K562 (cell line): Measurements from ENCODE around the gene SLC25A45. TPM values are rescaled to one million over a fixed set of nuclear protein-coding genes. Genes with fewer than 3 reads are reported as not detected.

Experiments used
- BMI1 ChIP-seq: fragments of 150-350 bp; IDR thresholded peaks from 2 replicates; pipeline ENCODE4 v1.6.1; 2014; ENCODE audit warnings: low read length
- BRF1 ChIP-seq: IDR thresholded peaks from 3 replicates; pipeline ENCODE4 v1.6.1; 2011; ENCODE audit warnings: borderline replicate concordance, mild to moderate bottlenecking; ENCODE audit not compliant: insufficient read length; ENCODE audit errors: extremely low read depth
- C11orf30 ChIP-seq: fragments of 450-650 bp; IDR thresholded peaks from 2 replicates; pipeline ENCODE4 v1.6.1; 2016; ENCODE audit warnings: low read depth, mild to moderate bottlenecking
- CBFA2T3 ChIP-seq: fragments of 450-650 bp; IDR thresholded peaks from 2 replicates; pipeline ENCODE4 v1.6.1; 2017
- CREM ChIP-seq: IDR thresholded peaks from 2 replicates; pipeline ENCODE4 v1.6.1; 2014; ENCODE audit warnings: antibody characterized with exemption, low read depth
- DIDO1 ChIP-seq: fragments of 450-650 bp; IDR thresholded peaks from 2 replicates; pipeline ENCODE4 v1.6.1; 2016; ENCODE audit warnings: low read depth, missing biosample characterization, missing genetic modification characterization
- E2F3 ChIP-seq: fragments of 250-450 bp; sonication (Bioruptor Pico); IDR thresholded peaks from 2 replicates; pipeline ENCODE4 v1.4.0; 2020; ENCODE audit warnings: mild to moderate bottlenecking
- ETV6 ChIP-seq, 3 experiments: fragments of 150-350 bp in 1 of 3; sonication (generic) in 1 of 3; formaldehyde crosslinking in 1 of 3; IDR thresholded peaks; 2 replicates each; pipeline versions ENCODE4 v1.6.1 to v1.8.0; 2014 to 2022; ENCODE audit warnings: borderline replicate concordance in 2 of 3, low read depth in 2 of 3, antibody characterized with exemption in 1 of 3, low read length in 1 of 3, mild to moderate bottlenecking in 1 of 3, missing genetic modification reagents in 1 of 3
- EWSR1 ChIP-seq: fragments of 450-650 bp; IDR thresholded peaks from 2 replicates; pipeline ENCODE4 v1.6.1; 2018; ENCODE audit warnings: borderline replicate concordance, mild to moderate bottlenecking, low read depth, moderate library complexity; ENCODE audit not compliant: partially characterized antibody
- HIVEP1 ChIP-seq: fragments of 250-450 bp; sonication (Bioruptor Pico); IDR thresholded peaks from 2 replicates; pipeline ENCODE4 v1.4.0; 2020; ENCODE audit warnings: mild to moderate bottlenecking
- HMG20B ChIP-seq: fragments of 250-450 bp; sonication (Bioruptor Pico); IDR thresholded peaks from 2 replicates; pipeline ENCODE4 v1.5.0; 2021; ENCODE audit warnings: mild to moderate bottlenecking
- HOXB6 ChIP-seq: fragments of 250-450 bp; sonication (Bioruptor Pico); IDR thresholded peaks from 2 replicates; pipeline ENCODE4 v1.5.1; 2022; ENCODE audit warnings: mild to moderate bottlenecking, borderline replicate concordance
- POLR2H ChIP-seq: IDR thresholded peaks from 2 replicates; pipeline ENCODE4 v1.6.1; 2016; ENCODE audit warnings: missing genetic modification characterization, low read depth, mild to moderate bottlenecking, control low read depth, missing compliant biosample characterization, moderate library complexity
- RFX1 ChIP-seq: fragments of 450-650 bp; IDR thresholded peaks from 2 replicates; pipeline ENCODE4 v1.6.1; 2016; ENCODE audit warnings: mild to moderate bottlenecking, moderate library complexity
- SMARCB1 ChIP-seq: IDR thresholded peaks from 2 replicates; pipeline ENCODE4 v1.6.1; 2011; ENCODE audit warnings: improper control_type of control experiment, low read depth; ENCODE audit not compliant: insufficient read length
- STAT5A ChIP-seq: IDR thresholded peaks from 2 replicates; pipeline ENCODE4 v1.6.1; 2012; ENCODE audit warnings: low read length, inconsistent platforms, borderline replicate concordance
- THRAP3 ChIP-seq: fragments of 450-650 bp; IDR thresholded peaks from 2 replicates; pipeline ENCODE4 v1.6.1; 2016; ENCODE audit warnings: mild to moderate bottlenecking, inconsistent platforms, borderline replicate concordance
- ZNF316 ChIP-seq: fragments of 450-650 bp; IDR thresholded peaks from 2 replicates; pipeline ENCODE4 v1.6.1; 2016
- ZNF41 ChIP-seq: fragments of 250-450 bp; sonication (Bioruptor Pico); conservative IDR thresholded peaks from 2 replicates; pipeline ENCODE4 v1.4.0; 2020; ENCODE audit warnings: mild to moderate bottlenecking
- ZNF77 ChIP-seq: fragments of 250-450 bp; sonication (Bioruptor Pico); IDR thresholded peaks from 2 replicates; pipeline ENCODE4 v1.5.0; 2020
- polyA plus RNA-seq, 8 experiments: library from polyadenylated mRNA; depleted of rRNA in 4 of 8; stranded (reverse) in 5 of 8; unstranded in 3 of 8; fragments of >200 nt; fragmentation: Nextera tagmentation in 2 of 8; fragmentation: Illumina TruSeq in 1 of 8; extraction: Ambion mirVana in 2 of 8; extraction: Trizol in 1 of 8; gene quantifications; 2 replicates each; pipeline versions ENCODE4 v1.2.1 to v1.2.3, GENCODE V29; 2011 to 2014; ENCODE audit warnings: inconsistent platforms in 1 of 8, missing spikeins in 1 of 8
- total RNA-seq, 7 experiments: library from RNA; depleted of rRNA in 6 of 7; stranded (reverse); fragments of >200 nt in 6 of 7; fragmentation: Illumina TruSeq in 2 of 7; extraction: Trizol in 2 of 7; gene quantifications; 2 replicates each; pipeline versions ENCODE4 v1.2.1 to v1.2.3, GENCODE V29; 2011 to 2021; ENCODE audit warnings: low replicate concordance in 1 of 7
- TF ChIP-seq, protein P1 (sequence below): sonication (generic); formaldehyde crosslinking; IDR thresholded peaks from 2 replicates; pipeline ENCODE4 v1.8.1; 2023; ENCODE audit warnings: mild to moderate bottlenecking, missing genetic modification reagents
- TF ChIP-seq, protein P2 (sequence below): sonication (generic); formaldehyde crosslinking; IDR thresholded peaks from 2 replicates; pipeline ENCODE4 v1.8.1; 2022; ENCODE audit warnings: missing genetic modification reagents
- TF ChIP-seq, protein P3 (sequence below): sonication (generic); formaldehyde crosslinking; IDR thresholded peaks from 2 replicates; pipeline ENCODE4 v1.8.0; 2023; ENCODE audit warnings: mild to moderate bottlenecking, missing genetic modification reagents

The SLC25A45 gene
- total and polyA plus RNA-seq, 9 of the 15 experiments (the other 6 are each of a cell fraction or from before 2014, with no cell fraction given) = 0.15 to 2.3 (median 0.68) TPM

DNA sequence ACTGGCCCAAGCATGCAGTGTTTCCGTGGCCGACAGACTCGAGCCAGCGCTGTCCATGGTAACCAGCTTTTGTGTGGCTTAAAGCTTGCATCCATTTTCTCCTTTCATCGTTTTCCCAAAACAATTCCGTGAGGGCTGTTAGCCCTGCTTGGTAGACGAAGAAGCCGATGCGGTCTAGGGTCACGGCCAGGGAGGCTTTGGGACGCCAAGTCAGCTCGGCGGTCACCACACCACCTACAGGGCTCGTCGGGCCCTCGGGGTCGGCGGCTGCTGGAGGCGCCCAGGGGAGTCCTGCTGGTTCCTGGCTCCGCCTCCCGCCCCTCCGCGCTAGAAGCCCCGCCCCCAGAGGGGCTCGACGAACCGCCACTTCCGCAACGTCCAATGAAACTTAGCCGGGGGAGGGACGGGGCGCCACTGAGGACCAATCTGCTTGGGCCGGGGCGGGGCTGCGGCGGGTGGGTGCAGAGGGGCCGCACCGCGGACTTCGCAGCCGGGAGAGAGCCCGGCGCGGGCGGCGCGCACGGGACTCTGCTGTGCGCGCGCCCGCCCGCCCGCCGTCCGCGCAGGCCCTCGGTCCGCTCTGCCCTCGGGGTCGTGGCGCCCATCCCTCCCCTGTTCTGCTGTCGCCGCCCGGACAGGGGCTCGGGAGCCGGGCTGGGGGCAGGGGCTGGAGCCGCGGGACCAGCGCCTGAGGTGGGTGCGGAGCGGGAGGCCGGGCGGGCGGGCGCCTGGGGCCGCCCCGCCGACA lies 28.0 kb downstream of the SLC25A45 start, which contains the start of gene TIGD3 (continued):
- TF ChIP-seq BRF1 (no peak), C11orf30 (no peak), STAT5A (no peak), POLR2H (tag) (no peak), EWSR1 (no peak), HOXB6 (no peak), CREM (peak; percentile 42; the same call in 1 of the 2 replicates), ZNF41 (CRISPR knock-in tag) (no peak), BMI1 (no peak), ZNF316 (no peak), THRAP3 (no peak), CBFA2T3 (no peak), HIVEP1 (CRISPR knock-in tag) (no peak), HMG20B (CRISPR knock-in tag) (no peak), ZNF77 (CRISPR knock-in tag) (no peak), ETV6 (IDR thresholded peaks at IDR 0.05; ENCODE audit: borderline replicate concordance in 1 of 2, low read depth in 2 of 2, low read length in 1 of 2) (no peak), ETV6 (CRISPR knock-in tag; IDR thresholded peaks at IDR 0.05; ENCODE audit: borderline replicate concordance) (no peak), DIDO1 (tag) (no peak), RFX1 (no peak), E2F3 (CRISPR knock-in tag) (no peak), SMARCB1 (no peak)
- TF ChIP-seq, protein P1, sequence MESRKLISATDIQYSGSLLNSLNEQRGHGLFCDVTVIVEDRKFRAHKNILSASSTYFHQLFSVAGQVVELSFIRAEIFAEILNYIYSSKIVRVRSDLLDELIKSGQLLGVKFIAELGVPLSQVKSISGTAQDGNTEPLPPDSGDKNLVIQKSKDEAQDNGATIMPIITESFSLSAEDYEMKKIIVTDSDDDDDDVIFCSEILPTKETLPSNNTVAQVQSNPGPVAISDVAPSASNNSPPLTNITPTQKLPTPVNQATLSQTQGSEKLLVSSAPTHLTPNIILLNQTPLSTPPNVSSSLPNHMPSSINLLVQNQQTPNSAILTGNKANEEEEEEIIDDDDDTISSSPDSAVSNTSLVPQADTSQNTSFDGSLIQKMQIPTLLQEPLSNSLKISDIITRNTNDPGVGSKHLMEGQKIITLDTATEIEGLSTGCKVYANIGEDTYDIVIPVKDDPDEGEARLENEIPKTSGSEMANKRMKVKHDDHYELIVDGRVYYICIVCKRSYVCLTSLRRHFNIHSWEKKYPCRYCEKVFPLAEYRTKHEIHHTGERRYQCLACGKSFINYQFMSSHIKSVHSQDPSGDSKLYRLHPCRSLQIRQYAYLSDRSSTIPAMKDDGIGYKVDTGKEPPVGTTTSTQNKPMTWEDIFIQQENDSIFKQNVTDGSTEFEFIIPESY (CRISPR knock-in tag) = no peak
- TF ChIP-seq, protein P2, sequence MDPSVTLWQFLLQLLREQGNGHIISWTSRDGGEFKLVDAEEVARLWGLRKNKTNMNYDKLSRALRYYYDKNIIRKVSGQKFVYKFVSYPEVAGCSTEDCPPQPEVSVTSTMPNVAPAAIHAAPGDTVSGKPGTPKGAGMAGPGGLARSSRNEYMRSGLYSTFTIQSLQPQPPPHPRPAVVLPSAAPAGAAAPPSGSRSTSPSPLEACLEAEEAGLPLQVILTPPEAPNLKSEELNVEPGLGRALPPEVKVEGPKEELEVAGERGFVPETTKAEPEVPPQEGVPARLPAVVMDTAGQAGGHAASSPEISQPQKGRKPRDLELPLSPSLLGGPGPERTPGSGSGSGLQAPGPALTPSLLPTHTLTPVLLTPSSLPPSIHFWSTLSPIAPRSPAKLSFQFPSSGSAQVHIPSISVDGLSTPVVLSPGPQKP (CRISPR knock-in tag) = no peak
- TF ChIP-seq, protein P3, sequence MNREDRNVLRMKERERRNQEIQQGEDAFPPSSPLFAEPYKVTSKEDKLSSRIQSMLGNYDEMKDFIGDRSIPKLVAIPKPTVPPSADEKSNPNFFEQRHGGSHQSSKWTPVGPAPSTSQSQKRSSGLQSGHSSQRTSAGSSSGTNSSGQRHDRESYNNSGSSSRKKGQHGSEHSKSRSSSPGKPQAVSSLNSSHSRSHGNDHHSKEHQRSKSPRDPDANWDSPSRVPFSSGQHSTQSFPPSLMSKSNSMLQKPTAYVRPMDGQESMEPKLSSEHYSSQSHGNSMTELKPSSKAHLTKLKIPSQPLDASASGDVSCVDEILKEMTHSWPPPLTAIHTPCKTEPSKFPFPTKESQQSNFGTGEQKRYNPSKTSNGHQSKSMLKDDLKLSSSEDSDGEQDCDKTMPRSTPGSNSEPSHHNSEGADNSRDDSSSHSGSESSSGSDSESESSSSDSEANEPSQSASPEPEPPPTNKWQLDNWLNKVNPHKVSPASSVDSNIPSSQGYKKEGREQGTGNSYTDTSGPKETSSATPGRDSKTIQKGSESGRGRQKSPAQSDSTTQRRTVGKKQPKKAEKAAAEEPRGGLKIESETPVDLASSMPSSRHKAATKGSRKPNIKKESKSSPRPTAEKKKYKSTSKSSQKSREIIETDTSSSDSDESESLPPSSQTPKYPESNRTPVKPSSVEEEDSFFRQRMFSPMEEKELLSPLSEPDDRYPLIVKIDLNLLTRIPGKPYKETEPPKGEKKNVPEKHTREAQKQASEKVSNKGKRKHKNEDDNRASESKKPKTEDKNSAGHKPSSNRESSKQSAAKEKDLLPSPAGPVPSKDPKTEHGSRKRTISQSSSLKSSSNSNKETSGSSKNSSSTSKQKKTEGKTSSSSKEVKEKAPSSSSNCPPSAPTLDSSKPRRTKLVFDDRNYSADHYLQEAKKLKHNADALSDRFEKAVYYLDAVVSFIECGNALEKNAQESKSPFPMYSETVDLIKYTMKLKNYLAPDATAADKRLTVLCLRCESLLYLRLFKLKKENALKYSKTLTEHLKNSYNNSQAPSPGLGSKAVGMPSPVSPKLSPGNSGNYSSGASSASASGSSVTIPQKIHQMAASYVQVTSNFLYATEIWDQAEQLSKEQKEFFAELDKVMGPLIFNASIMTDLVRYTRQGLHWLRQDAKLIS (CRISPR knock-in tag) = no peak
